Vagina (tissue), 2 donors: ENCODE results near the gene CKS1B.

ENCODE experiments used
- CTCF ChIP-seq, 3 experiments: fragments of 450-650 bp in 2 of 3; fragments of 200-600 bp in 1 of 3; sonication (generic) in 1 of 3; IDR thresholded peaks; one replicate each; pipeline ENCODE4 v1.5.1; 2017 to 2019; ENCODE audit warnings: antibody characterized with exemption in 3 of 3, mild to moderate bottlenecking in 2 of 3, moderate library complexity in 2 of 3
- POLR2A ChIP-seq, 2 donors: fragments of 450-650 bp; IDR thresholded peaks; one replicate each; pipeline ENCODE4 v1.6.1; 2017; ENCODE audit warnings: antibody characterized with exemption in 2 of 2, mild to moderate bottlenecking in 2 of 2, moderate library complexity in 2 of 2
- POLR2AphosphoS5 ChIP-seq, 2 donors: sonication (generic); formaldehyde crosslinking; IDR thresholded peaks; one replicate each; pipeline ENCODE4 v1.9.0; 2017; ENCODE audit warnings: antibody characterized with exemption in 2 of 2, mild to moderate bottlenecking in 2 of 2, low read depth in 1 of 2; ENCODE audit not compliant: insufficient read depth in 1 of 2

- TF ChIP-seq CTCF (IDR thresholded peaks at IDR 0.05) (no peak), POLR2A (IDR thresholded peaks at IDR 0.05) (no peak), POLR2AphosphoS5 (IDR thresholded peaks at IDR 0.05; ENCODE audit: insufficient read depth in 1 of 2, low read depth in 1 of 2) (peak; percentile 19 to 67)
Observed at GRCh38 chr1:154938604-154939399, 35.7 kb upstream of the CKS1B start.
